Effector memory CD8-positive, alpha-beta T cell (primary cell): ENCODE results near the gene GLT1D1.
"Not testable (repeated sequence)": the region's sequence is repeated elsewhere in the genome, so short reads cannot be mapped to it uniquely, and the experiment has no call there.

ENCODE experiments used
- ATAC-seq: fragments of 150-1000 bp; cut with Tn5 transposase; replicated peaks from 2 replicates; pipeline ENCODE4 v1.10.0; 2021; ENCODE audit warnings: mild to moderate bottlenecking, moderate library complexity
- DNase-seq, 3 experiments: peaks; one replicate each; pipeline ENCODE4 v3.0.0; 2021
- H3K27ac Mint-ChIP-seq, 2 donors: one replicate each; pipeline ENCODE4 v1.8.0; 2022; ENCODE audit warnings: mild to moderate bottlenecking in 2 of 2, mixed read lengths in 2 of 2, moderate library complexity in 2 of 2
- H3K27me3 Mint-ChIP-seq, 2 donors: one replicate each; pipeline ENCODE4 v1.8.0; 2022; ENCODE audit warnings: mixed read lengths in 2 of 2
- H3K36me3 Mint-ChIP-seq: one replicate; pipeline ENCODE4 v1.8.0; 2022; ENCODE audit warnings: mild to moderate bottlenecking, moderate library complexity, mixed read lengths; ENCODE audit not compliant: insufficient read depth
- H3K4me1 Mint-ChIP-seq, 2 donors: one replicate each; pipeline ENCODE4 v1.8.0; 2022; ENCODE audit warnings: low read depth in 2 of 2, mixed read lengths in 2 of 2
- H3K4me3 Mint-ChIP-seq, 2 donors: one replicate each; pipeline ENCODE4 v1.8.0; 2022; ENCODE audit warnings: mild to moderate bottlenecking in 2 of 2, mixed read lengths in 2 of 2, moderate library complexity in 2 of 2
- H3K9me3 Mint-ChIP-seq, 2 donors: one replicate each; pipeline ENCODE4 v1.8.0; 2022; ENCODE audit warnings: mixed read lengths in 2 of 2

GLT1D1 gene

DNA sequence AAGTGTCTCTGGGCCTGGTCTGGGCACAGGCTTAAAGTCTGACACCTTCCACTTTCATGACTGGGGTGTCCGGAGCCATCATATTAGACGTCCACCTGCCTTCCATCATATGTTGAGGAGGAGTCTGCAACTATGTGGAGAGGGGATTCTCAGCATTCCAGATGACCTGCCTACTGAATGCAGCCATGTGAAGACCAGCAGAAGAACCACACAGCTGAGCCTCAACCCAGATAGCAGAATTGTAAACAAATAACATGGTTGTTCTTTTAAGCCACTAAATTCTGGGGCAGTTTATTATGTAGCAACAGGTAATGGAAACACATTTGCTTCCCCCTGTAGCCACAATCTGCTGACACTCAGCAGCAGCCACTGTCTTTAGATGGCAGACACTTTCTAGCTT is 25.6 kb upstream of the GLT1D1 start:
- ATAC-seq: no peak
- Mint-ChIP-seq H3K9me3 (no peaks in the 10 kb centered on the region), H3K36me3 (peaks cover 4% of the 10 kb centered on the region), H3K27ac (no peak overlapping the region), H3K27me3 (no peaks in the 10 kb centered on the region), H3K4me3 (no peak overlapping the region), H3K4me1 (peaks cover 16 to 17% of the 10 kb centered on the region in 2 donors)
- DNase-seq: no peak

- Mint-ChIP-seq H3K36me3 (peaks cover 4% of the 10 kb centered on the region), H3K9me3 (no peaks in the 10 kb centered on the region), H3K4me1 (peaks cover 15 to 16% of the 10 kb centered on the region in 2 donors), H3K27ac (peak overlapping the region; percentile 67 to 92), H3K4me3 (peak overlapping the region; percentile 28 to 64), H3K27me3 (no peaks in the 10 kb centered on the region)
- peak; percentile 78 for ATAC-seq
- DNase-seq: no peak
These were observed 23.3 kb upstream of the GLT1D1 start for GRCh38 chr12:128829861-128830504.

DNA sequence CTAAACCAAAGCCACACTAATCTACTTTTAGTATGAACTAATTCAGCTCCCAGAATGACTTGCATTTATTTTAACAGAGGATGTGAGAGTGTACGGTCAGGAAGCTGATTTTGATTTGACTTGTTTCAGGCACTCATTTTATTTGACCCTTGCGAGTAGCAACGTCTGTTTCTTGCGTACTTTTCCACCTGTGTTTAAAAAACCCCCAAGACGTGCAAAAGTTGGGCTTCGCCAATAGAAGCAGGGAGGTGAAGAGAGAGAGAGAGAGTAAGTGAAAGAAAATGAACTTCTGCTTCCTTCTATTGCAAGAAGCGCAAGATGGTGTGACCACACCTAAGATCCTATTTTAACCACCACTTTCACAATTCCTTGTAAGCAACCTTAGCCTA is 22.8 kb upstream of the GLT1D1 start:
- Mint-ChIP-seq H3K36me3 (peaks cover 4% of the 10 kb centered on the region), H3K9me3 (no peaks in the 10 kb centered on the region), H3K27me3 (no peaks in the 10 kb centered on the region), H3K27ac (peak overlapping the region; percentile 67 to 92), H3K4me1 (peaks cover 14 to 16% of the 10 kb centered on the region in 2 donors), H3K4me3 (peak overlapping the region; percentile 28 to 64)
- ATAC-seq (peak; percentile 59), DNase-seq (no peak)

GRCh38 chr12:128833418-128833817 is 19.9 kb upstream of the GLT1D1 start:
- no peak overlapping the region for H3K27ac Mint-ChIP-seq

GRCh38 chr12:128839885-128840284 is 13.4 kb upstream of the GLT1D1 start:
- not testable (repeated sequence) for H3K36me3 Mint-ChIP-seq, ATAC-seq, H3K9me3 Mint-ChIP-seq, H3K27me3 Mint-ChIP-seq, H3K4me3 Mint-ChIP-seq, DNase-seq, H3K27ac Mint-ChIP-seq
- H3K4me1 Mint-ChIP-seq: peaks cover 6 to 15% of the 10 kb centered on the region in 2 donors

More at GRCh38 chr12:128833418-128833817, 19.9 kb upstream of the GLT1D1 start:
- peaks cover 14 to 16% of the 10 kb centered on the region in 2 donors for H3K4me1 Mint-ChIP-seq
- no peaks in the 10 kb centered on the region for H3K9me3 Mint-ChIP-seq
- DNase-seq (no peak), ATAC-seq (no peak)
- no peak overlapping the region for H3K4me3 Mint-ChIP-seq
- H3K36me3 Mint-ChIP-seq: peaks cover 4% of the 10 kb centered on the region
- no peaks in the 10 kb centered on the region for H3K27me3 Mint-ChIP-seq

- no peaks in the 10 kb centered on the region for H3K27me3 Mint-ChIP-seq
- peaks cover 6 to 15% of the 10 kb centered on the region in 2 donors for H3K4me1 Mint-ChIP-seq
- no peaks in the 10 kb centered on the region for H3K9me3 Mint-ChIP-seq
- no peak for DNase-seq
- no peak overlapping the region for H3K4me3 Mint-ChIP-seq
- H3K36me3 Mint-ChIP-seq: peaks cover 3% of the 10 kb centered on the region
- no peak for ATAC-seq
- peak overlapping the region in 1 of 2 donors; percentile 73 for H3K27ac Mint-ChIP-seq
These were observed 12.3 kb upstream of the GLT1D1 start for GRCh38 chr12:128840862-128841468.

- no peak overlapping the region for H3K27ac Mint-ChIP-seq
- peaks cover 6 to 15% of the 10 kb centered on the region in 2 donors for H3K4me1 Mint-ChIP-seq
- H3K36me3 Mint-ChIP-seq: peaks cover 5% of the 10 kb centered on the region
- no peak for DNase-seq
- no peaks in the 10 kb centered on the region for H3K9me3 Mint-ChIP-seq
- no peaks in the 10 kb centered on the region for H3K27me3 Mint-ChIP-seq
- no peak for ATAC-seq
- no peak overlapping the region for H3K4me3 Mint-ChIP-seq
These were observed 10.7 kb upstream of the GLT1D1 start for GRCh38 chr12:128842579-128842978.

GRCh38 chr12:128843538-128843937 is 9.7 kb upstream of the GLT1D1 start:
- no peak overlapping the region for H3K4me3 Mint-ChIP-seq
- no peaks in the 10 kb centered on the region for H3K9me3 Mint-ChIP-seq
- no peaks in the 10 kb centered on the region for H3K27me3 Mint-ChIP-seq
- peaks cover 6% of the 10 kb centered on the region for H3K36me3 Mint-ChIP-seq
- H3K4me1 Mint-ChIP-seq: peaks cover 6 to 15% of the 10 kb centered on the region in 2 donors
- ATAC-seq (no peak), DNase-seq (no peak)
- peak overlapping the region in 1 of 2 donors; percentile 13 for H3K27ac Mint-ChIP-seq

DNA sequence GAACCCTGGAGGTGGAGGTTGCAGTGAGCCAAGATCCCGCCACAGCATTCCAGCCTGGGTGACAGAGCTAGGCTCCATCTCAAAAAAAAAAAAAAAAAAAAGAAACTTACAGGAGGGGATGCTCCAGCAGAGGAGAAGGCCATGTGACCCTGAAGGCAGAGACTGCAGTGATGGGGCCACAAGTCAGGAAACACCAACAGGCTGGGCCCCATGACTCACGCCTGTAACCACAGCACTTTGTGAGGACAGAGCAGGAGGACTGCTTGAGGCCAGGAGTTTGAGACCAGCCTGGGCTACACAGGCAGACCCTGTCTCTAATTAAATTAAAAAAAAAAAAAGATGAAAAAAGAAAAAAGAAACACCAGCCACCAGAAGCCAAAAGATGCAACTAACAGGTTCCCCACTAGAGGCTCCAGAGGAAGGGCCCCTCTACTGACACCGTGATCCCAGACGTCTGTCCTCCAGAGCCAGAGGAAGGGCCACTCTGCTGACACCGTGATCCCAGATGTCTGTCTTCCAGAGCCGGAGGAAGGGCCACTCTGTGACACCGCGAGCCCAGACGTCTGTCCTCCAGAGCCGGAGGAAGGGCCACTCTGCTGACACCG is 9.1 kb upstream of the GLT1D1 start:
- DNase-seq: no peak
- peaks cover 6% of the 10 kb centered on the region for H3K36me3 Mint-ChIP-seq
- H3K9me3 Mint-ChIP-seq: no peaks in the 10 kb centered on the region
- no peak overlapping the region for H3K4me3 Mint-ChIP-seq
- H3K27ac Mint-ChIP-seq: peak overlapping the region in 1 of 2 donors; percentile 13
- H3K4me1 Mint-ChIP-seq: peaks cover 6 to 15% of the 10 kb centered on the region in 2 donors
- peak; percentile 47 for ATAC-seq
- no peaks in the 10 kb centered on the region for H3K27me3 Mint-ChIP-seq

GRCh38 chr12:128846671-128847070 is 6.6 kb upstream of the GLT1D1 start:
- H3K4me1 Mint-ChIP-seq, ATAC-seq, H3K36me3 Mint-ChIP-seq, H3K9me3 Mint-ChIP-seq, DNase-seq, H3K27me3 Mint-ChIP-seq, H3K4me3 Mint-ChIP-seq, H3K27ac Mint-ChIP-seq: not testable (repeated sequence)

- no peak overlapping the region for H3K4me3 Mint-ChIP-seq
- peaks cover 0 to 15% of the 10 kb centered on the region in 2 donors for H3K27me3 Mint-ChIP-seq
- peaks cover under 1 to 2% of the 10 kb centered on the region in 2 donors for H3K4me1 Mint-ChIP-seq
- ATAC-seq: no peak
- DNase-seq: no peak
- peaks cover 3% of the 10 kb centered on the region for H3K36me3 Mint-ChIP-seq
- no peak overlapping the region for H3K27ac Mint-ChIP-seq
- H3K9me3 Mint-ChIP-seq: no peaks in the 10 kb centered on the region
These were observed 4.9 kb upstream of the GLT1D1 start for GRCh38 chr12:128848371-128848770.

DNA sequence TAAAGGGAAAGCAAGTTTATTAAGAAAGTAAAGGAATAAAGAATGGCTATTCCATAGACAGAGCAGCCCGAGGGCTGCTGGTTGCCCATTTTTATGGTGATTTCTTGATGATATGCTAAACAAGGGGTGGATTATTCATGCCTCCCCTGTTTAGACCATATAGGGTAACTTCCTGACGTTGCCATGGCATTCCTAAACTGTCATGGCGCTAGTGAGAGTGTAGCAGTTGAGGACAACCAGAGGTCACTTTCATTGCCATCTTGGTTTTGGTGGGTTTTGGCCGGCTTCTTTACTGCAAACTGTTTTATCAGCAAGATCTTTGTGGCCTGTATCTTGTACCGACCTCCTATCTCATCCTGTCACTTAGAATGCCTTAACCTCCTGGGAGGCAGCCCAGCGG is 3.5 kb upstream of the GLT1D1 start:
- DNase-seq, ATAC-seq, H3K9me3 Mint-ChIP-seq, H3K27ac Mint-ChIP-seq, H3K4me3 Mint-ChIP-seq, H3K4me1 Mint-ChIP-seq, H3K36me3 Mint-ChIP-seq: not testable (repeated sequence)
- peaks cover 10 to 24% of the 10 kb centered on the region in 2 donors for H3K27me3 Mint-ChIP-seq

- Mint-ChIP-seq H3K27ac (no peak overlapping the region), H3K4me1 (no peaks in the 10 kb centered on the region), H3K36me3 (peaks cover 3% of the 10 kb centered on the region), H3K4me3 (no peak overlapping the region), H3K27me3 (peaks cover 12 to 30% of the 10 kb centered on the region in 2 donors), H3K9me3 (no peaks in the 10 kb centered on the region)
- DNase-seq: no peak
- no peak for ATAC-seq
These were observed 2.9 kb upstream of the GLT1D1 start for GRCh38 chr12:128850400-128850799.

- not testable (repeated sequence) for H3K9me3 Mint-ChIP-seq, DNase-seq, ATAC-seq, H3K27ac Mint-ChIP-seq, H3K36me3 Mint-ChIP-seq, H3K4me1 Mint-ChIP-seq, H3K4me3 Mint-ChIP-seq
- peaks cover 12 to 36% of the 10 kb centered on the region in 2 donors for H3K27me3 Mint-ChIP-seq
These were observed 1.8 kb upstream of the GLT1D1 start for GRCh38 chr12:128851429-128851828.
